Measurements from ENCODE around the gene TTLL5.

DNA sequence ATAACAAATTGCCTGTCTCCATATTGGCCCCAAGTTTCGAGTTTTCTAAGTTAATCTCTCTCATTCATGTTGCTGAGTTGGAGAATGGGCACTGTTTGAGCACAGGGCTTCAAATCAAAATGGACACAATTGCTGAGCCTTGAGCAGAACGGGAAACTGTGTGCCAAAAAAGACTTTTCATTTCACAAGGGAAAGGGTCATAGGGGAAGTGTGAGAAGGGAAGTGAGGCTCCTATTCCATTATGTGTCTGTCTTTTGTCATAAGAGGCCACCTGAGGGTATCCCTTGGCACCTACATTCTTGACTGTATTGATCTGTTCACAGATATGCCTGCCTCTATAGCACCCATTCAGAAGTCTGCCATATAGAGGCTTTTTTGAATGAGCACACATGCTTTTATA lies 59.1 kb downstream of the TTLL5 start:
- TF ChIP-seq YY1 (IDR thresholded peaks at IDR 0.05; ENCODE audit: low read depth, low read length) (no peak), EZH2 (IDR thresholded peaks at IDR 0.05; ENCODE audit: borderline replicate concordance, control insufficient read depth, low read depth, low read length) (no peak), TAF1 (IDR thresholded peaks at IDR 0.05; ENCODE audit: borderline replicate concordance, low read depth, low read length) (no peak), POLR2AphosphoS5 (IDR thresholded peaks at IDR 0.05; ENCODE audit: low read length) (no peak), STAT3 (IDR thresholded peaks at IDR 0.05; ENCODE audit: low read depth, low read length) (no peak), POLR2AphosphoS2 (IDR thresholded peaks at IDR 0.05; ENCODE audit: low read depth, low read length) (no peak)
- TF ChIP-seq, protein P1, sequence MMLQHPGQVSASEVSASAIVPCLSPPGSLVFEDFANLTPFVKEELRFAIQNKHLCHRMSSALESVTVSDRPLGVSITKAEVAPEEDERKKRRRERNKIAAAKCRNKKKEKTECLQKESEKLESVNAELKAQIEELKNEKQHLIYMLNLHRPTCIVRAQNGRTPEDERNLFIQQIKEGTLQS (IDR thresholded peaks at IDR 0.05; ENCODE audit: borderline replicate concordance, extremely low read depth, low read depth, low read length): no peak
- TF ChIP-seq, protein P2, sequence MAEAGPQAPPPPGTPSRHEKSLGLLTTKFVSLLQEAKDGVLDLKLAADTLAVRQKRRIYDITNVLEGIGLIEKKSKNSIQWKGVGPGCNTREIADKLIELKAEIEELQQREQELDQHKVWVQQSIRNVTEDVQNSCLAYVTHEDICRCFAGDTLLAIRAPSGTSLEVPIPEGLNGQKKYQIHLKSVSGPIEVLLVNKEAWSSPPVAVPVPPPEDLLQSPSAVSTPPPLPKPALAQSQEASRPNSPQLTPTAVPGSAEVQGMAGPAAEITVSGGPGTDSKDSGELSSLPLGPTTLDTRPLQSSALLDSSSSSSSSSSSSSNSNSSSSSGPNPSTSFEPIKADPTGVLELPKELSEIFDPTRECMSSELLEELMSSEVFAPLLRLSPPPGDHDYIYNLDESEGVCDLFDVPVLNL (IDR thresholded peaks at IDR 0.05; ENCODE audit: low read depth, low read length): no peak
- TF ChIP-seq, protein P3, sequence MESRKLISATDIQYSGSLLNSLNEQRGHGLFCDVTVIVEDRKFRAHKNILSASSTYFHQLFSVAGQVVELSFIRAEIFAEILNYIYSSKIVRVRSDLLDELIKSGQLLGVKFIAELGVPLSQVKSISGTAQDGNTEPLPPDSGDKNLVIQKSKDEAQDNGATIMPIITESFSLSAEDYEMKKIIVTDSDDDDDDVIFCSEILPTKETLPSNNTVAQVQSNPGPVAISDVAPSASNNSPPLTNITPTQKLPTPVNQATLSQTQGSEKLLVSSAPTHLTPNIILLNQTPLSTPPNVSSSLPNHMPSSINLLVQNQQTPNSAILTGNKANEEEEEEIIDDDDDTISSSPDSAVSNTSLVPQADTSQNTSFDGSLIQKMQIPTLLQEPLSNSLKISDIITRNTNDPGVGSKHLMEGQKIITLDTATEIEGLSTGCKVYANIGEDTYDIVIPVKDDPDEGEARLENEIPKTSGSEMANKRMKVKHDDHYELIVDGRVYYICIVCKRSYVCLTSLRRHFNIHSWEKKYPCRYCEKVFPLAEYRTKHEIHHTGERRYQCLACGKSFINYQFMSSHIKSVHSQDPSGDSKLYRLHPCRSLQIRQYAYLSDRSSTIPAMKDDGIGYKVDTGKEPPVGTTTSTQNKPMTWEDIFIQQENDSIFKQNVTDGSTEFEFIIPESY (IDR thresholded peaks at IDR 0.05): no peak
- TF ChIP-seq, protein P4, sequence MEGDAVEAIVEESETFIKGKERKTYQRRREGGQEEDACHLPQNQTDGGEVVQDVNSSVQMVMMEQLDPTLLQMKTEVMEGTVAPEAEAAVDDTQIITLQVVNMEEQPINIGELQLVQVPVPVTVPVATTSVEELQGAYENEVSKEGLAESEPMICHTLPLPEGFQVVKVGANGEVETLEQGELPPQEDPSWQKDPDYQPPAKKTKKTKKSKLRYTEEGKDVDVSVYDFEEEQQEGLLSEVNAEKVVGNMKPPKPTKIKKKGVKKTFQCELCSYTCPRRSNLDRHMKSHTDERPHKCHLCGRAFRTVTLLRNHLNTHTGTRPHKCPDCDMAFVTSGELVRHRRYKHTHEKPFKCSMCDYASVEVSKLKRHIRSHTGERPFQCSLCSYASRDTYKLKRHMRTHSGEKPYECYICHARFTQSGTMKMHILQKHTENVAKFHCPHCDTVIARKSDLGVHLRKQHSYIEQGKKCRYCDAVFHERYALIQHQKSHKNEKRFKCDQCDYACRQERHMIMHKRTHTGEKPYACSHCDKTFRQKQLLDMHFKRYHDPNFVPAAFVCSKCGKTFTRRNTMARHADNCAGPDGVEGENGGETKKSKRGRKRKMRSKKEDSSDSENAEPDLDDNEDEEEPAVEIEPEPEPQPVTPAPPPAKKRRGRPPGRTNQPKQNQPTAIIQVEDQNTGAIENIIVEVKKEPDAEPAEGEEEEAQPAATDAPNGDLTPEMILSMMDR (IDR thresholded peaks at IDR 0.05 in 2 of 3, conservative IDR thresholded peaks at IDR 0.05 in 1 of 3; ENCODE audit: control insufficient read depth in 2 of 3, extremely low read depth in 1 of 3, insufficient read depth in 1 of 3, low read depth in 3 of 3, low read length in 3 of 3): no peak
- TF ChIP-seq, protein P5, sequence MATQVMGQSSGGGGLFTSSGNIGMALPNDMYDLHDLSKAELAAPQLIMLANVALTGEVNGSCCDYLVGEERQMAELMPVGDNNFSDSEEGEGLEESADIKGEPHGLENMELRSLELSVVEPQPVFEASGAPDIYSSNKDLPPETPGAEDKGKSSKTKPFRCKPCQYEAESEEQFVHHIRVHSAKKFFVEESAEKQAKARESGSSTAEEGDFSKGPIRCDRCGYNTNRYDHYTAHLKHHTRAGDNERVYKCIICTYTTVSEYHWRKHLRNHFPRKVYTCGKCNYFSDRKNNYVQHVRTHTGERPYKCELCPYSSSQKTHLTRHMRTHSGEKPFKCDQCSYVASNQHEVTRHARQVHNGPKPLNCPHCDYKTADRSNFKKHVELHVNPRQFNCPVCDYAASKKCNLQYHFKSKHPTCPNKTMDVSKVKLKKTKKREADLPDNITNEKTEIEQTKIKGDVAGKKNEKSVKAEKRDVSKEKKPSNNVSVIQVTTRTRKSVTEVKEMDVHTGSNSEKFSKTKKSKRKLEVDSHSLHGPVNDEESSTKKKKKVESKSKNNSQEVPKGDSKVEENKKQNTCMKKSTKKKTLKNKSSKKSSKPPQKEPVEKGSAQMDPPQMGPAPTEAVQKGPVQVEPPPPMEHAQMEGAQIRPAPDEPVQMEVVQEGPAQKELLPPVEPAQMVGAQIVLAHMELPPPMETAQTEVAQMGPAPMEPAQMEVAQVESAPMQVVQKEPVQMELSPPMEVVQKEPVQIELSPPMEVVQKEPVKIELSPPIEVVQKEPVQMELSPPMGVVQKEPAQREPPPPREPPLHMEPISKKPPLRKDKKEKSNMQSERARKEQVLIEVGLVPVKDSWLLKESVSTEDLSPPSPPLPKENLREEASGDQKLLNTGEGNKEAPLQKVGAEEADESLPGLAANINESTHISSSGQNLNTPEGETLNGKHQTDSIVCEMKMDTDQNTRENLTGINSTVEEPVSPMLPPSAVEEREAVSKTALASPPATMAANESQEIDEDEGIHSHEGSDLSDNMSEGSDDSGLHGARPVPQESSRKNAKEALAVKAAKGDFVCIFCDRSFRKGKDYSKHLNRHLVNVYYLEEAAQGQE (IDR thresholded peaks at IDR 0.05; ENCODE audit: low read depth, low read length): no peak
- TF ChIP-seq, protein P6, sequence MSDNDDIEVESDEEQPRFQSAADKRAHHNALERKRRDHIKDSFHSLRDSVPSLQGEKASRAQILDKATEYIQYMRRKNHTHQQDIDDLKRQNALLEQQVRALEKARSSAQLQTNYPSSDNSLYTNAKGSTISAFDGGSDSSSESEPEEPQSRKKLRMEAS (IDR thresholded peaks at IDR 0.05; ENCODE audit: low read depth, low read length): no peak
- TF ChIP-seq, protein P7, sequence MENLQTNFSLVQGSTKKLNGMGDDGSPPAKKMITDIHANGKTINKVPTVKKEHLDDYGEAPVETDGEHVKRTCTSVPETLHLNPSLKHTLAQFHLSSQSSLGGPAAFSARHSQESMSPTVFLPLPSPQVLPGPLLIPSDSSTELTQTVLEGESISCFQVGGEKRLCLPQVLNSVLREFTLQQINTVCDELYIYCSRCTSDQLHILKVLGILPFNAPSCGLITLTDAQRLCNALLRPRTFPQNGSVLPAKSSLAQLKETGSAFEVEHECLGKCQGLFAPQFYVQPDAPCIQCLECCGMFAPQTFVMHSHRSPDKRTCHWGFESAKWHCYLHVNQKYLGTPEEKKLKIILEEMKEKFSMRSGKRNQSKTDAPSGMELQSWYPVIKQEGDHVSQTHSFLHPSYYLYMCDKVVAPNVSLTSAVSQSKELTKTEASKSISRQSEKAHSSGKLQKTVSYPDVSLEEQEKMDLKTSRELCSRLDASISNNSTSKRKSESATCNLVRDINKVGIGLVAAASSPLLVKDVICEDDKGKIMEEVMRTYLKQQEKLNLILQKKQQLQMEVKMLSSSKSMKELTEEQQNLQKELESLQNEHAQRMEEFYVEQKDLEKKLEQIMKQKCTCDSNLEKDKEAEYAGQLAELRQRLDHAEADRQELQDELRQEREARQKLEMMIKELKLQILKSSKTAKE (IDR thresholded peaks at IDR 0.05; ENCODE audit: low read depth, poor library complexity, severe bottlenecking): no peak
